GM19372 (cell line): ENCODE results near the gene DDX46.

Experiments
- ATAC-seq: cut with Tn5 transposase; IDR thresholded peaks from one replicate; pipeline ENCODE4 v1.9.1; 2021; ENCODE audit warnings: mild to moderate bottlenecking, low read depth, moderate library complexity; ENCODE audit not compliant: unreplicated experiment

Gene DDX46

GRCh38 chr5:134777366-134777765, 18.8 kb downstream of the DDX46 start:
- ATAC-seq: no peak

- ATAC-seq: no peak
These were observed 25.8 kb downstream of the DDX46 start for GRCh38 chr5:134784241-134784920.

GRCh38 chr5:134784946-134785620, 26.5 kb downstream of the DDX46 start:
- ATAC-seq: no peak

- ATAC-seq: no peak
These were observed 29.1 kb downstream of the DDX46 start for GRCh38 chr5:134787692-134788091.

GRCh38 chr5:134791580-134791979, 33.0 kb downstream of the DDX46 start:
- ATAC-seq: no peak

- no peak for ATAC-seq
These were observed 33.7 kb downstream of the DDX46 start for GRCh38 chr5:134792286-134792685.

GRCh38 chr5:134793111-134793510, 34.5 kb downstream of the DDX46 start:
- no peak for ATAC-seq

GRCh38 chr5:134794082-134794481, 35.5 kb downstream of the DDX46 start:
- ATAC-seq: no peak

GRCh38 chr5:134794819-134795218, 36.2 kb downstream of the DDX46 start:
- no peak for ATAC-seq

GRCh38 chr5:134798468-134798867, 39.9 kb downstream of the DDX46 start:
- ATAC-seq: no peak

- no peak for ATAC-seq
These were observed 45.2 kb downstream of the DDX46 start for GRCh38 chr5:134803821-134804220.

- ATAC-seq: no peak
These were observed 54.8 kb downstream of the DDX46 start for GRCh38 chr5:134813407-134813806.

- ATAC-seq: no peak
These were observed 55.2 kb downstream of the DDX46 start for GRCh38 chr5:134813827-134814226.

GRCh38 chr5:134817006-134817405, 58.4 kb downstream of the DDX46 start:
- ATAC-seq: no peak

- no peak for ATAC-seq
These were observed 60.2 kb downstream of the DDX46 start for GRCh38 chr5:134818776-134819175.

- no peak for ATAC-seq
These were observed 60.9 kb downstream of the DDX46 start for GRCh38 chr5:134819407-134819963.

- ATAC-seq: no peak
These were observed 63.3 kb downstream of the DDX46 start for GRCh38 chr5:134821841-134822240.

- no peak for ATAC-seq
These were observed 66.1 kb downstream of the DDX46 start for GRCh38 chr5:134824681-134825080.

- no peak for ATAC-seq
These were observed 66.6 kb downstream of the DDX46 start for GRCh38 chr5:134825212-134825611.

GRCh38 chr5:134833340-134834032, 74.9 kb downstream of the DDX46 start:
- ATAC-seq: no peak

- ATAC-seq: no peak
These were observed 77.0 kb downstream of the DDX46 start for GRCh38 chr5:134835623-134836022.
